Glutamatergic neuron (in vitro differentiated cells): ENCODE data around the gene DCLK1. TPM values are rescaled to one million over a fixed set of nuclear protein-coding genes. Genes with fewer than 3 reads are reported as not detected.

Source experiments
- DNase-seq: peaks from one replicate; pipeline ENCODE4 v3.0.0; 2022
- H3K27ac Mint-ChIP-seq: one replicate; pipeline ENCODE4 v1.8.0; 2020; ENCODE audit warnings: mild to moderate bottlenecking, mixed read lengths, inconsistent platforms; ENCODE audit not compliant: unreplicated experiment
- H3K27me3 Mint-ChIP-seq: one replicate; pipeline ENCODE4 v1.8.0; 2020; ENCODE audit warnings: mild to moderate bottlenecking, moderate library complexity, mixed read lengths, inconsistent platforms; ENCODE audit not compliant: unreplicated experiment
- H3K36me3 Mint-ChIP-seq: one replicate; pipeline ENCODE4 v1.8.0; 2020; ENCODE audit warnings: mild to moderate bottlenecking, mixed read lengths, inconsistent platforms; ENCODE audit not compliant: unreplicated experiment
- H3K4me1 Mint-ChIP-seq: one replicate; pipeline ENCODE4 v1.8.0; 2020; ENCODE audit warnings: mild to moderate bottlenecking, low read depth, mixed read lengths, inconsistent platforms; ENCODE audit not compliant: unreplicated experiment
- H3K4me3 Mint-ChIP-seq: one replicate; pipeline ENCODE4 v1.8.0; 2020; ENCODE audit warnings: mild to moderate bottlenecking, mixed read lengths, inconsistent platforms; ENCODE audit not compliant: unreplicated experiment
- H3K9me3 Mint-ChIP-seq: one replicate; pipeline ENCODE4 v1.8.0; 2020; ENCODE audit warnings: mild to moderate bottlenecking, moderate library complexity, mixed read lengths, inconsistent platforms; ENCODE audit not compliant: unreplicated experiment
- CTCF ChIP-seq: fragments of 200-600 bp; sonication (generic); IDR thresholded peaks from one replicate; pipeline ENCODE4 v1.5.0; 2021; ENCODE audit not compliant: partially characterized antibody, unreplicated experiment
- total RNA-seq: library from RNA; stranded (reverse); fragmentation: NEBNext Ultra II Directional; extraction: Animal tissue kit (Norgen Biotek cat#: 25700); gene quantifications from one replicate; pipeline ENCODE4 v1.2.1, GENCODE V29; 2021; ENCODE audit not compliant: unreplicated experiment

DCLK1 gene
- total RNA-seq, 1 donor from 2014 or later, result 63.9 TPM

DNA sequence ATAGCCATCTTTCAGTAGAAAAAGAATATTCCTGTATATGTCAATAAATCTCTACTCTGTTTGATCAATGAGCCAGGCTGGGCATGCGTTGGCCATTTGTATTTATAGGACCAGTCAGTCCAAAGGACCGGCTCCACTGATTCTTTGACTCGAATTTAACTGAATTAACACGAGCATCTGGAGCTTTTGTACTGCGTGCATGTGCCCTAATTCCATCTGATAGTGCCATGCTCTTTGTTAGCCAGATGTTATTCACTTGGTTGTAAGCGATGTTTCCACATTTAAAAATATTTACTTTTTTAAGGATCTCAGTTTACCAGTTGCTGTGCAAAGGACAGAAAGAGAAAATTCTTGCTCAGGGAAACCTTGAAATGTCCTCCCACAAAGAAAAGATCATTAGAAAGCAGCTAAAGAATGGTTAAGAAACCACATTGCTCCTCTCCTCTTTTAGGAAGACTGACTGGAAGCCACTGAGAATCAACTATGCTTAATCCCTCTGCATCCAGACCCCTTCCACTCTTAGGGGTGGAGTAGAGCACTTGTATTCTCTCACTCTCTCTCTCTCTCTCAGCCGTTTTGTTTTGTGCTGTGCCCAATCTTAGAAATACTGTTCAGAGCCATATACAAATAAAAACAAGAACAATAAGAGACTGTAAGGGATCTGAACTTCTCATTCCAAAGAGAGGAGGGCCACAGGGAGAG, 165.8 kb downstream of the DCLK1 start:
- peaks cover 27% of the 10 kb centered on the region for H3K36me3 Mint-ChIP-seq
- no peak overlapping the region for H3K4me3 Mint-ChIP-seq
- no peaks in the 10 kb centered on the region for H3K4me1 Mint-ChIP-seq
- DNase-seq, result no peak
- H3K27me3 Mint-ChIP-seq, result peaks cover 2% of the 10 kb centered on the region
- H3K9me3 Mint-ChIP-seq, result peaks cover 8% of the 10 kb centered on the region
- no peak overlapping the region for H3K27ac Mint-ChIP-seq
- no peak for TF ChIP-seq CTCF

GRCh38 chr13:35964863-35965180, 166.4 kb downstream of the DCLK1 start:
- H3K9me3 Mint-ChIP-seq, result peaks cover 9% of the 10 kb centered on the region

GRCh38 chr13:35964011-35964862, 166.9 kb downstream of the DCLK1 start:
- no peak overlapping the region for H3K27ac Mint-ChIP-seq
- DNase-seq, result no peak
- H3K4me3 Mint-ChIP-seq, result no peak overlapping the region
- H3K36me3 Mint-ChIP-seq, result peaks cover 26% of the 10 kb centered on the region
- peaks cover 1% of the 10 kb centered on the region for H3K27me3 Mint-ChIP-seq
- TF ChIP-seq CTCF, result no peak
- peaks cover 6% of the 10 kb centered on the region for H3K4me1 Mint-ChIP-seq
- peaks cover 12% of the 10 kb centered on the region for H3K9me3 Mint-ChIP-seq

More at GRCh38 chr13:35964863-35965180, 166.4 kb downstream of the DCLK1 start:
- Mint-ChIP-seq H3K27ac (no peak overlapping the region), H3K36me3 (peaks cover 27% of the 10 kb centered on the region), H3K4me1 (peaks cover 1% of the 10 kb centered on the region), H3K4me3 (no peak overlapping the region), H3K27me3 (peaks cover 2% of the 10 kb centered on the region)
- no peak for TF ChIP-seq CTCF
- DNase-seq, result no peak

DNA sequence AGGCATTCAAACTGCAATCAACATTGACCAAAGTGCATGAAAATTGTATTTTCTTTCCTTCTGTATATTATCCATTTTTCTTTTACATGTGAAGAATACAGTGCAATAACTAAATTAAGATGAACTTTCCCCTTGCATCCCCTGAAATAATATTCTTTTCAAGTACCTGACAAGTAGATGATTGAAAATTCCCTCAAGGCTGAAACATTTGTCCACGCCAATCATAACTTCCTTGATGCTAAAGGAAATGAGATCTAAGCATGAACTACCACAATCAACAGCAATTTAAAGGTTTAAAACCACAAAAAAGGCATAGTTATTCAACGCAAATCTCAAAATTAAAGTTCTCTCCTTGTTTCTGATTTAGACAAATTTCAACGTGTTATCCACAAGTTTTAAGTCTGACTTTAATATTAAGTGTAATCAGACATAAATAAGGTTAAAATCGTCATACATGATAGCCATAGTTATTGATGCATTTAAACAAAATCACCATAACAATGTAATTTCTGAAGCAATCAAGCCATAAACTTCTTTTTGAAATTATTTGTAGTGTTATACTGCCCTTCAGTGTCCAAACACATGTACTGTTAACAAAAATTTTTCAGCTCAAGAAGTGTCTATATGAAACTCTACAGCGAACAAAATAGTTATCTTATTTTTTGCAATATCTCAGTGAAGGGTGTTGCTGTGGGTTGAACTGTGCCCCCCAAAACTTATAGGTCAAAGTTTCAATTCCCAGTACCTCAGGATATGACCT, 169.5 kb downstream of the DCLK1 start:
- no peak overlapping the region for H3K27ac Mint-ChIP-seq
- no peak overlapping the region for H3K4me3 Mint-ChIP-seq
- no peak for DNase-seq
- peaks cover 11% of the 10 kb centered on the region for H3K36me3 Mint-ChIP-seq
- peaks cover 5% of the 10 kb centered on the region for H3K9me3 Mint-ChIP-seq
- TF ChIP-seq CTCF, result no peak
- no peaks in the 10 kb centered on the region for H3K27me3 Mint-ChIP-seq
- H3K4me1 Mint-ChIP-seq, result peaks cover 8% of the 10 kb centered on the region

GRCh38 chr13:35961002-35961401, 170.2 kb downstream of the DCLK1 start:
- Mint-ChIP-seq H3K27me3 (no peaks in the 10 kb centered on the region), H3K9me3 (peaks cover 5% of the 10 kb centered on the region)
- TF ChIP-seq CTCF, result no peak

More at GRCh38 chr13:35961002-35961401, 170.2 kb downstream of the DCLK1 start:
- no peak overlapping the region for H3K27ac Mint-ChIP-seq
- no peak for DNase-seq
- H3K4me3 Mint-ChIP-seq, result no peak overlapping the region
- peaks cover 10% of the 10 kb centered on the region for H3K36me3 Mint-ChIP-seq
- peaks cover 10% of the 10 kb centered on the region for H3K4me1 Mint-ChIP-seq
